ENCODE data around the gene CREG1.

DNA sequence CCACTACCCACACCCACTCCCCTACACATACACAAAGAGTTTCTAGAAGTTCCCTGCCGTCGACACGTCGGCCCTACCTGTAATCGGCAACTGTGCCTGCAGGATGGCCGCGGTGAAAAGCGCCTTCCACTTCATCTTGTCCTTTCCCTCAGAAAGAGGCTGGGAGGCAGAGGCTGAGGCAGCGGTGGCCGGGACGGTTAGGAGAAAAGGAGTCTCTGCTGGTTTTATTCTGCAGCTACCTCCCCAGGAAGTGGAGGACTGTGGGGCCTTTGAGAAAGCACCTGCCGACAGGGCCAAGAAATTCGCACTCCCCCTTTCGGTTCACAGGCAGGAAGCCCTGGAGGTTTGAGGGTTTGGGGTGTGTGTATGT, 35.2 kb downstream of the CREG1 start, which contains the start of gene CD247:
- no peak for TF ChIP-seq EZH2phosphoT487 (IDR thresholded peaks at IDR 0.05; ENCODE audit: borderline replicate concordance, low read length)
- TF ChIP-seq, protein P1, sequence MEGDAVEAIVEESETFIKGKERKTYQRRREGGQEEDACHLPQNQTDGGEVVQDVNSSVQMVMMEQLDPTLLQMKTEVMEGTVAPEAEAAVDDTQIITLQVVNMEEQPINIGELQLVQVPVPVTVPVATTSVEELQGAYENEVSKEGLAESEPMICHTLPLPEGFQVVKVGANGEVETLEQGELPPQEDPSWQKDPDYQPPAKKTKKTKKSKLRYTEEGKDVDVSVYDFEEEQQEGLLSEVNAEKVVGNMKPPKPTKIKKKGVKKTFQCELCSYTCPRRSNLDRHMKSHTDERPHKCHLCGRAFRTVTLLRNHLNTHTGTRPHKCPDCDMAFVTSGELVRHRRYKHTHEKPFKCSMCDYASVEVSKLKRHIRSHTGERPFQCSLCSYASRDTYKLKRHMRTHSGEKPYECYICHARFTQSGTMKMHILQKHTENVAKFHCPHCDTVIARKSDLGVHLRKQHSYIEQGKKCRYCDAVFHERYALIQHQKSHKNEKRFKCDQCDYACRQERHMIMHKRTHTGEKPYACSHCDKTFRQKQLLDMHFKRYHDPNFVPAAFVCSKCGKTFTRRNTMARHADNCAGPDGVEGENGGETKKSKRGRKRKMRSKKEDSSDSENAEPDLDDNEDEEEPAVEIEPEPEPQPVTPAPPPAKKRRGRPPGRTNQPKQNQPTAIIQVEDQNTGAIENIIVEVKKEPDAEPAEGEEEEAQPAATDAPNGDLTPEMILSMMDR (conservative IDR thresholded peaks at IDR 0.05; ENCODE audit: low read depth, low read length): no peak
- TF ChIP-seq EZH2 (IDR thresholded peaks at IDR 0.05; ENCODE audit: low read length, unreplicated experiment): no peak

All from PC-3 (cell line).